Smooth muscle cell (in vitro differentiated cells): ENCODE data around the gene EFHC1. TPM values are rescaled to one million over a fixed set of nuclear protein-coding genes. Genes with fewer than 3 reads are reported as not detected.

ENCODE experiments used
- DNase-seq: peaks from one replicate; lab custom pipeline; 2025; ENCODE audit not compliant: unreplicated experiment; lab: John Stamatoyannopoulos, UW
- H2AFZ ChIP-seq: fragments of 200-600 bp; sonication (generic); 2 replicates; pipeline ENCODE4 v1.6.0; 2016; ENCODE audit warnings: antibody characterized with exemption, low read depth, mild to moderate bottlenecking
- H3F3A ChIP-seq: fragments of 200-600 bp; sonication (generic); 2 replicates; pipeline ENCODE4 v1.6.0; 2017; ENCODE audit warnings: antibody characterized with exemption, low read depth
- H3K27ac ChIP-seq: fragments of 200-600 bp; sonication (generic); 2 replicates; pipeline ENCODE4 v1.5.1; 2016; ENCODE audit warnings: low read depth, mild to moderate bottlenecking
- H3K27me3 ChIP-seq: fragments of 200-600 bp; sonication (generic); 2 replicates; pipeline ENCODE4 v1.6.1; 2016; ENCODE audit warnings: low read depth, mild to moderate bottlenecking
- H3K36me3 ChIP-seq: fragments of 200-600 bp; sonication (generic); 2 replicates; pipeline ENCODE4 v1.5.1; 2016; ENCODE audit warnings: low read depth
- H3K4me1 ChIP-seq: fragments of 200-600 bp; sonication (generic); 2 replicates; pipeline ENCODE4 v1.5.1; 2016; ENCODE audit warnings: low read depth
- H3K4me2 ChIP-seq: fragments of 200-600 bp; sonication (generic); 2 replicates; pipeline ENCODE4 v1.6.0; 2016; ENCODE audit warnings: mild to moderate bottlenecking
- H3K4me3 ChIP-seq: fragments of 200-600 bp; sonication (generic); 2 replicates; pipeline ENCODE4 v1.5.1; 2016; ENCODE audit warnings: mild to moderate bottlenecking
- H3K79me2 ChIP-seq: fragments of 200-600 bp; sonication (generic); 2 replicates; pipeline ENCODE4 v1.6.0; 2016; ENCODE audit warnings: low read depth, mild to moderate bottlenecking
- H3K9ac ChIP-seq: fragments of 200-600 bp; sonication (generic); 2 replicates; pipeline ENCODE4 v1.6.0; 2016; ENCODE audit warnings: low read depth
- H3K9me3 ChIP-seq: fragments of 200-600 bp; sonication (generic); replicated peaks from 2 replicates; pipeline ENCODE4 v1.5.1; 2016; ENCODE audit warnings: low read depth
- H4K20me1 ChIP-seq: fragments of 200-600 bp; sonication (generic); 2 replicates; pipeline ENCODE4 v1.6.0; 2016; ENCODE audit warnings: low read depth
- WGBS: methylation state at CpG from one replicate; pipeline ENCODE4 v1.1.7; 2016; ENCODE audit warnings: low lambda C conversion rate; 5-methylcytosine and 5-hydroxymethylcytosine counted together
- polyA plus RNA-seq: library from polyadenylated mRNA; unstranded; fragments of >200 nt; fragmentation: Nextera tagmentation; extraction: Ambion mirVana; gene quantifications from 2 replicates; pipeline ENCODE4 v1.2.1, GENCODE V29; 2016
- total RNA-seq: library from RNA; depleted of rRNA; stranded (reverse); fragments of >200 nt; gene quantifications from 2 replicates; pipeline ENCODE4 v1.2.3, GENCODE V29; 2014
- TF ChIP-seq, protein P1 (sequence below): fragments of 200-600 bp; sonication (generic); IDR thresholded peaks from 2 replicates; pipeline ENCODE4 v1.5.1; 2017; ENCODE audit warnings: borderline replicate concordance, mild to moderate bottlenecking, antibody characterized with exemption; ENCODE audit not compliant: insufficient read depth, poor library complexity, severe bottlenecking

EFHC1 gene
- total and polyA plus RNA-seq, 2 experiments from 2014 or later, result 11.0 to 25.9 TPM

DNA sequence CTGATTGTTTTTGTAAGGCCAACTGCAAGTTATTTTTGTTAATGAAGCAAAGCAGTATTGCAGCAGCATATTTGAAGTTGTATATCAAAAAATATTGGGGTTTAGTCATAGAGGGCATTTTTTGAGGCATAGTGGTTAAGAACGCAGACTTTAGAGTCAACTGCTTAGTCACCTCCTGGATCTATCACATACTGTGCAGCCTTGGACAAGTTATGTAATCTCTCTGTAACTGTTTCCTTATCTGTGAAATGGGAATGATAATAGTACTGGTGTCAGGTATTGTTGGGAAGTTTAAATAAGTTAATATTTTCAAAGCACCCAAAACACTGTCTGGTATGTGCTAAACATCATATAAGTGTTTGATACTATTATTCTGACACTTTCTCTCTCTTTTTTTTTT lies 27.2 kb upstream of the EFHC1 start:
- no peak for DNase-seq

DNA sequence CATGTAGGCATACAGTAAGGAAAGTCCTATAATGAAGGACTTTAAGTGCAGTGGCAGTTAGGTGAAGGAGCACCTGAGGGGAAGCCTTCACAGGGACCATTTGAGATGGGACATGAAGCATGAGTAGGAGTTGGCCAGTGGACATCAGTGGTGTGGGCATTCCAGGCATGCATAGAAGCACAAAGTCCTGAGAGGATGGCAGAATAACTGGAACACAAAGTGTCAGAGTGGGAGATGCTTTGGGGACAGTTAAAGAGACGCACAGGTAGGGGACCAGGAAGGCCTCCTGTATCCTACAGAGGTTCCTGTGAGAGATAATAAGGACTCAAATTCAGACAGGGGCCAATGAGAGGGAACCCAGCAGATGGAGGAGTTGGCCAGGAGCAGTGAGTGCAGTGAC lies 26.4 kb upstream of the EFHC1 start:
- TF ChIP-seq, protein P1, sequence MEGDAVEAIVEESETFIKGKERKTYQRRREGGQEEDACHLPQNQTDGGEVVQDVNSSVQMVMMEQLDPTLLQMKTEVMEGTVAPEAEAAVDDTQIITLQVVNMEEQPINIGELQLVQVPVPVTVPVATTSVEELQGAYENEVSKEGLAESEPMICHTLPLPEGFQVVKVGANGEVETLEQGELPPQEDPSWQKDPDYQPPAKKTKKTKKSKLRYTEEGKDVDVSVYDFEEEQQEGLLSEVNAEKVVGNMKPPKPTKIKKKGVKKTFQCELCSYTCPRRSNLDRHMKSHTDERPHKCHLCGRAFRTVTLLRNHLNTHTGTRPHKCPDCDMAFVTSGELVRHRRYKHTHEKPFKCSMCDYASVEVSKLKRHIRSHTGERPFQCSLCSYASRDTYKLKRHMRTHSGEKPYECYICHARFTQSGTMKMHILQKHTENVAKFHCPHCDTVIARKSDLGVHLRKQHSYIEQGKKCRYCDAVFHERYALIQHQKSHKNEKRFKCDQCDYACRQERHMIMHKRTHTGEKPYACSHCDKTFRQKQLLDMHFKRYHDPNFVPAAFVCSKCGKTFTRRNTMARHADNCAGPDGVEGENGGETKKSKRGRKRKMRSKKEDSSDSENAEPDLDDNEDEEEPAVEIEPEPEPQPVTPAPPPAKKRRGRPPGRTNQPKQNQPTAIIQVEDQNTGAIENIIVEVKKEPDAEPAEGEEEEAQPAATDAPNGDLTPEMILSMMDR, result no peak
- DNase-seq, result no peak
- Histone ChIP-seq H3K9ac (no peak overlapping the region), H3K4me3 (no peak overlapping the region), H3K36me3 (no peaks in the 10 kb centered on the region), H3K4me1 (peaks cover 9% of the 10 kb centered on the region), H3F3A (peaks cover 10% of the 10 kb centered on the region), H3K27me3 (no peaks in the 10 kb centered on the region), H3K27ac (no peak overlapping the region), H2AFZ (no peak overlapping the region), H4K20me1 (no peaks in the 10 kb centered on the region), H3K79me2 (no peaks in the 10 kb centered on the region), H3K9me3 (no peaks in the 10 kb centered on the region), H3K4me2 (no peak overlapping the region)
- WGBS, result 92% methylated on average over 1 of the region's 1 CpG

More for the DNA sequence above, 27.2 kb upstream of the EFHC1 start:
- H3F3A ChIP-seq, result peaks cover 10% of the 10 kb centered on the region
- H3K9me3 ChIP-seq, result no peaks in the 10 kb centered on the region
- H3K4me1 ChIP-seq, result peaks cover 9% of the 10 kb centered on the region
- no peaks in the 10 kb centered on the region for H3K27me3 ChIP-seq
- no peaks in the 10 kb centered on the region for H4K20me1 ChIP-seq
- H3K79me2 ChIP-seq, result no peaks in the 10 kb centered on the region
- H2AFZ ChIP-seq, result no peak overlapping the region
- TF ChIP-seq, protein P1, result no peak
- 26% methylated on average over 1 of the region's 1 CpG for WGBS
- no peaks in the 10 kb centered on the region for H3K36me3 ChIP-seq
- no peak overlapping the region for H3K9ac ChIP-seq
- H3K4me3 ChIP-seq, result no peak overlapping the region
- no peak overlapping the region for H3K27ac ChIP-seq
- no peak overlapping the region for H3K4me2 ChIP-seq

DNA sequence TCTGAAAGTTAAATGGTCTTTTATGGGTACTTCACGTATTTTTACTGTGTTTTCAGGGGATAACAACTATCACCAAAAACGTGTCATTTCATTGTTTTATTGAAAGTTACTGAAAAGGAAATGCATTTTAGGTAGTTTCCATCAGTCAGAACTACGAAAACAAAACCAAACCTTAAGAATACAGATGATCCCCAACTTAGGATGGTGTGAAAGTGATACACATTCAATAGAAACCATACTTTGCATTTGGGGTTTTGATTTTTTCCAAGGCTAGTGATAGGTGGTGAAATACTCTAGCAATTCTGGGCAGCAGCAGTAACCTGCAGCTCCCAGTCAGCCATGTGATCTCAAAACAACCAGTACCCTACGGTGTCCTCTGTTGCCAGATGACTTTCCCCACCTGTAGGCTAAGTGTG lies 25.9 kb upstream of the EFHC1 start:
- Histone ChIP-seq H2AFZ (no peak overlapping the region), H3K4me3 (no peak overlapping the region), H4K20me1 (no peaks in the 10 kb centered on the region), H3K9ac (no peak overlapping the region), H3K27me3 (no peaks in the 10 kb centered on the region), H3K4me1 (peaks cover 9% of the 10 kb centered on the region), H3K79me2 (no peaks in the 10 kb centered on the region), H3K9me3 (no peaks in the 10 kb centered on the region), H3K27ac (no peak overlapping the region), H3K36me3 (no peaks in the 10 kb centered on the region), H3F3A (peaks cover 10% of the 10 kb centered on the region), H3K4me2 (no peak overlapping the region)
- TF ChIP-seq, protein P1, result no peak
- no peak for DNase-seq
- WGBS, result 82% methylated on average over 4 of the region's 4 CpGs

DNA sequence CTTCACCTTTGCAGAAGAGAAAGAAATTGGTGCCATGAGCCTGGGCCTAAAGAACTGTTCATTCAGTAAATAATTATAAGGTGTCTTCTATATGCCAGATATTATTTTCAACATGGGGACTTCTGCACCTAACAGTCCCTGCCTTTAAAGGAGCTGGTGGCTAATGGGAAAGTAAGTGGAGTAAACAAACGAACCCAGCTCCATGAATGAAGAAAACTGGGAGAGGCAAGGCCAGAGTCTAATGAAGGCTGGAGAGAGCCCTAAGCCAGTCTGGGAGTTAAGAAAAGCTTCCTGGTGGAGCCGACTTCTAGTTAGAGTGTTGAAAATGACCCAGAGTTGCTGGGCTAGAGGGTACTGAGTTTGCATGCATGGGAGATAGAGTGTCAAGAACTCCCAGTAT lies 24.2 kb upstream of the EFHC1 start:
- Histone ChIP-seq H3K27me3 (no peaks in the 10 kb centered on the region), H3K4me2 (no peak overlapping the region), H3K79me2 (no peaks in the 10 kb centered on the region), H2AFZ (no peak overlapping the region), H3F3A (no peaks in the 10 kb centered on the region), H3K27ac (no peak overlapping the region), H3K4me1 (no peaks in the 10 kb centered on the region), H3K4me3 (no peak overlapping the region), H3K36me3 (no peaks in the 10 kb centered on the region), H3K9ac (no peak overlapping the region), H4K20me1 (no peaks in the 10 kb centered on the region), H3K9me3 (no peaks in the 10 kb centered on the region)
- 79% methylated on average over 2 of the region's 2 CpGs for WGBS
- DNase-seq, result no peak
- TF ChIP-seq, protein P1, result no peak
